Type B pancreatic cell (in vitro differentiated cells): ENCODE data around the gene ZRANB3. TPM values are rescaled to one million over a fixed set of nuclear protein-coding genes. Genes with fewer than 3 reads are reported as not detected.
"Not testable (repeated sequence)": the region's sequence is repeated elsewhere in the genome, so short reads cannot be mapped to it uniquely, and the experiment has no call there.

Experiments used
- DNase-seq: peaks from one replicate; pipeline ENCODE4 v3.0.0; 2021; ENCODE audit warnings: mixed read lengths; ENCODE audit not compliant: unreplicated experiment; ENCODE audit errors: extremely low spot score
- H3K27ac Mint-ChIP-seq: 2 replicates; pipeline ENCODE4 v1.8.0; 2021; ENCODE audit warnings: mild to moderate bottlenecking, mixed read lengths
- H3K27me3 Mint-ChIP-seq: 2 replicates; pipeline ENCODE4 v1.8.0; 2021; ENCODE audit warnings: mixed read lengths
- H3K36me3 Mint-ChIP-seq: 2 replicates; pipeline ENCODE4 v1.8.0; 2021; ENCODE audit warnings: mixed read lengths
- H3K4me1 Mint-ChIP-seq: one replicate; pipeline ENCODE4 v1.8.0; 2021; ENCODE audit warnings: mixed read lengths; ENCODE audit not compliant: unreplicated experiment
- H3K4me3 Mint-ChIP-seq: 2 replicates; pipeline ENCODE4 v1.8.0; 2021; ENCODE audit warnings: mild to moderate bottlenecking, mixed read lengths
- H3K9me3 Mint-ChIP-seq: 2 replicates; pipeline ENCODE4 v1.8.0; 2021; ENCODE audit warnings: mixed read lengths
- total RNA-seq: library from RNA; stranded (reverse); gene quantifications from 2 replicates; pipeline ENCODE4 v1.2.1, GENCODE V29; 2021; ENCODE audit warnings: low replicate concordance
- TF ChIP-seq, protein P1 (sequence below): fragments of 200-600 bp; sonication (generic); conservative IDR thresholded peaks from 2 replicates; pipeline ENCODE4 v1.5.0; 2021; ENCODE audit warnings: antibody characterized with exemption, mild to moderate bottlenecking

Gene ZRANB3
- total RNA-seq, 1 donor from 2014 or later = 15.8 TPM

DNA sequence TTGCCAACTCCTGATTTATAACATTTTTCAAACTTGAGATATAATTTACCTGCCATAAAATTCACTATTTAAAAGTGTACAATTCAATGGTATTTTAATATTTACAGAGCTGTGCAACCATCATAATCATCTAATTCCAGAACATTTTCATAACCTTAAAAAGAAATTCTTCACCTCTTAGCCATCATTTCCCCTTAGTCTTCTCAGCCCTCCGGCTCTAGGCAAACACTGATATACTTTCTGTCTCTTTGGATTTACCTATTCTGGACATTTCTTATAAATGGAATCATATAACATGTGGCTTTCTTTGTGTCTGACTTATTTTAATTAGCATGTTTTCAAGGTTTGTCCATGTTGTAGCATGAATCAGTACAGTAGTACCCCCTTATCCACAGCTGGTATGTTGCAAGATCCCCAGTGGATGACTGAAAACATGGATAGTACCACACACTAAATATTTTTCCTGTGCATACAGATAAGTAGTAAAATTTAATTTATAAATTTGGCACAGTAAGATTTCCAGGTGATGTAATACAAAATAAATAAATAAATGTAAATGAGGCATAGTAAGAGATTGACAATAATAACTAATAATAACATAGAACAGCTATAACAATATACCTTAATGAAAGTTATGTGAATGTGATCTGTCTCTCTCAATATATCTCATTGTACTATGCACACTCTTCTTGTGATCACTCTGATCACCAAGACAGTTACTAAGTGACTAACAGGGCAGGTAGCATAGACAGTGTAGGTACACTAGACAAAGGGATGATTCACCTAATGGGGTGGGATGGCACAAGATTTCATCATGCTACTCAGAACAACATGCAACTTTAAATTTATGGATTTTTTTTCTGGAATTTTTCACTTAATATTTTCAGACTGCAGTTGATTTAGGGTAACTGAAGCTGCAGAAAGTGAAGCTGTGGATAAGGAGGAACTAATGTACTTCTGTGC lies 405.8 kb downstream of the ZRANB3 start:
- Mint-ChIP-seq H3K9me3 (no peaks in the 10 kb centered on the region), H3K27me3 (no peaks in the 10 kb centered on the region), H3K27ac (no peak overlapping the region), H3K4me3 (no peak overlapping the region), H3K4me1 (no peaks in the 10 kb centered on the region), H3K36me3 (peaks cover 30% of the 10 kb centered on the region)
- no peak for DNase-seq
- TF ChIP-seq, protein P1, sequence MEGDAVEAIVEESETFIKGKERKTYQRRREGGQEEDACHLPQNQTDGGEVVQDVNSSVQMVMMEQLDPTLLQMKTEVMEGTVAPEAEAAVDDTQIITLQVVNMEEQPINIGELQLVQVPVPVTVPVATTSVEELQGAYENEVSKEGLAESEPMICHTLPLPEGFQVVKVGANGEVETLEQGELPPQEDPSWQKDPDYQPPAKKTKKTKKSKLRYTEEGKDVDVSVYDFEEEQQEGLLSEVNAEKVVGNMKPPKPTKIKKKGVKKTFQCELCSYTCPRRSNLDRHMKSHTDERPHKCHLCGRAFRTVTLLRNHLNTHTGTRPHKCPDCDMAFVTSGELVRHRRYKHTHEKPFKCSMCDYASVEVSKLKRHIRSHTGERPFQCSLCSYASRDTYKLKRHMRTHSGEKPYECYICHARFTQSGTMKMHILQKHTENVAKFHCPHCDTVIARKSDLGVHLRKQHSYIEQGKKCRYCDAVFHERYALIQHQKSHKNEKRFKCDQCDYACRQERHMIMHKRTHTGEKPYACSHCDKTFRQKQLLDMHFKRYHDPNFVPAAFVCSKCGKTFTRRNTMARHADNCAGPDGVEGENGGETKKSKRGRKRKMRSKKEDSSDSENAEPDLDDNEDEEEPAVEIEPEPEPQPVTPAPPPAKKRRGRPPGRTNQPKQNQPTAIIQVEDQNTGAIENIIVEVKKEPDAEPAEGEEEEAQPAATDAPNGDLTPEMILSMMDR = no peak

GRCh38 chr2:135121658-135122039 lies 409.4 kb downstream of the ZRANB3 start:
- DNase-seq, H3K4me3 Mint-ChIP-seq, H3K4me1 Mint-ChIP-seq, H3K27ac Mint-ChIP-seq, H3K9me3 Mint-ChIP-seq, H3K27me3 Mint-ChIP-seq: not testable (repeated sequence)
- H3K36me3 Mint-ChIP-seq = peaks cover 18% of the 10 kb centered on the region

DNA sequence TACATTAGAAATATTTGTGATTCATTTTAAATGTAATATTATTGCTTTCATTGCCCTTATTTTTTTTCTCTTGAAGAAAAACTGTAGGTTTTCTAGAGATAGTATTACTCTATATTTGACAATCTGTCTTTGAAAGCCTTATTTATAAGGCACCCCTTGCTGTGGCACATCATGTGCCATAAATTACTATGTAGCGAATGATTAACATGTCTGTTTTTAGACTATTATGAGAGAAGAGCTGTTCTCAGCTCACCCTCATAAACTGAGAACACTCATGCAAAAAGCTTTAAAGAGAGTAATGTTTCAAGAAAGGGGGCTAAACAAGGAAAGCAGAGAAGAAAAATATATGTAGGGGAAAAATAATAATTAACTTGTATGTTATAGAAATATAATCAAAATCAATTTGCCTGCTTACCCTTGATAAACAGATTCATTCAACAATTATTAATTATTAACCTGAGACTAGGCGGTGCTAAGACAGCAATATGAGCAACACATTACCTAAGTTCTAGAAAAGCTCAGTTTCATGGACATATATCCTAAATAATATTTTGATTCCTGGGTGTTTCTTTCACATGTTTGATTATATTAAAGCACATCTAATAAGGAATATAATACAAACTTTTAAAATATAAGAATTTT lies 409.9 kb downstream of the ZRANB3 start:
- Mint-ChIP-seq H3K4me1 (no peaks in the 10 kb centered on the region), H3K27ac (no peak overlapping the region), H3K27me3 (no peaks in the 10 kb centered on the region), H3K4me3 (no peak overlapping the region), H3K36me3 (peaks cover 18% of the 10 kb centered on the region), H3K9me3 (no peaks in the 10 kb centered on the region)
- no peak for DNase-seq
- TF ChIP-seq, protein P1 = no peak

GRCh38 chr2:135119582-135119981 lies 411.4 kb downstream of the ZRANB3 start:
- no peak overlapping the region for H3K4me3 Mint-ChIP-seq
- peaks cover 10% of the 10 kb centered on the region for H3K36me3 Mint-ChIP-seq
- no peaks in the 10 kb centered on the region for H3K4me1 Mint-ChIP-seq
- DNase-seq = no peak
- no peaks in the 10 kb centered on the region for H3K9me3 Mint-ChIP-seq
- H3K27ac Mint-ChIP-seq = no peak overlapping the region
- no peaks in the 10 kb centered on the region for H3K27me3 Mint-ChIP-seq
- TF ChIP-seq, protein P1 = no peak

DNA sequence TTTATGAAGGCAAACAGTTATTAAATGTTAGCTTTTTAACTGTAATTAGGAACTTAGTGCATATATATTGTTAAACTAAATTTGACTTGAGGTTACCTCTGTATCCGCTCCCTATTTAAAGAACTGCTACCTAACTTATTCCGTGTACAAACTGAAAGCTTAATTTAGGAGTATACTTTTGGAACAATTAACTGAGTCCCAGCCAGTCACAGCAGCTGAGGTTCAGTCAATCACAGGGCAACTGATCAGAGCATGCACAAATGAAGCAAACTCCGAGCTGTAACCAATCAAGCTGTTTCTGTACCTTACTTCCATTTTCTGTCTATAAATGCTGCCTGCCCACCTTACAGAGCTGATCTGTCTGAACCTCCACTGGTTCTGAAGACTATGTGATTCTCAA lies 417.7 kb downstream of the ZRANB3 start:
- H3K4me3 Mint-ChIP-seq = no peak overlapping the region
- TF ChIP-seq, protein P1 = no peak
- H3K4me1 Mint-ChIP-seq = no peaks in the 10 kb centered on the region
- H3K27me3 Mint-ChIP-seq = no peaks in the 10 kb centered on the region
- peaks cover 2% of the 10 kb centered on the region for H3K9me3 Mint-ChIP-seq
- DNase-seq = no peak
- no peak overlapping the region for H3K27ac Mint-ChIP-seq
- H3K36me3 Mint-ChIP-seq = peaks cover 16% of the 10 kb centered on the region

DNA sequence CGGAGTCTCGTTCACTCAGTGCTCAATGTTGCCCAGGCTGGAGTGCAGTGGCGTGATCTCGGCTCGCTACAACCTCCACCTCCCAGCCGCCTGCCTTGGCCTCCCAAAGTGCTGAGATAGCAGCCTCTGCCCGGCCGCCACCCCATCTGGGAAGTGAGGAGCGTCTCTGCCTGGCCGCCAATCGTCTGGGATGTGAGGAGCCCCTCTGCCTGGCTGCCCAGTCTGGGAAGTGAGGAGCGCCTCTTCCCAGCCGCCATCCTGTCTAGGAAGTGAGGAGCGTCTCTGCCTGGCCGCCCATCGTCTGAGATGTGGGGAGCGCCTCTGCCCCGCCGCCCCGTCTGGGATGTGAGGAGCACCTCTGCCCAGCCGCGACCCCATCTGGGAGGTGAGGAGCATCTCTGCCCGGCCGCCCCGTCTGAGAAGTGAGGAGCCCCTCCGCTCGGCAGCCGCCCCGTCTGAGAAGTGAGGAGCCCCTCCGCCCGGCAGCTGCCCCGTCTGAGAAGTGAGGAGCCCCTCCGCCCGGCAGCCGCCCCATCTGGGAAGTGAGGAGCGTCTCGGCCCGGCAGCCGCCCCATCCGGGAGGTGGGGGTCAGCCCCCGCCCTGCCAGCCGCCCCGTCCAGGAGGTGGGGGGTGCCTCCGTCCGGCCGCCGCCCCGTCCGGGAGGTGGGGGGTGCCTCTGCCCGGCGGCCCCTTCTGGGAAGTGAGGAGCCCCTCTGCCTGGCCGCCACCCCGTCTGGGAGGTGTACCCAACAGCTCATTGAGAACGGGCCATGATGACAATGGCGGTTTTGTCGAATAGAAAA lies 425.3 kb downstream of the ZRANB3 start:
- Mint-ChIP-seq H3K9me3 (peaks cover 19% of the 10 kb centered on the region), H3K36me3 (peaks cover 31% of the 10 kb centered on the region)
- not testable (repeated sequence) for H3K27me3 Mint-ChIP-seq, H3K4me3 Mint-ChIP-seq, H3K27ac Mint-ChIP-seq, DNase-seq, H3K4me1 Mint-ChIP-seq
